Endothelial cell (in vitro differentiated cells): ENCODE measurements around the gene PINLYP. TPM values are rescaled to one million over a fixed set of nuclear protein-coding genes. Genes with fewer than 3 reads are reported as not detected.

Experiments
- DNase-seq: peaks from one replicate; pipeline ENCODE4 v3.0.0; 2021; ENCODE audit warnings: low spot score
- H3K27ac Mint-ChIP-seq: one replicate; pipeline ENCODE4 v1.8.0; 2021; ENCODE audit warnings: mixed read lengths, inconsistent platforms; ENCODE audit not compliant: unreplicated experiment
- H3K27me3 Mint-ChIP-seq: one replicate; pipeline ENCODE4 v1.8.0; 2021; ENCODE audit warnings: mild to moderate bottlenecking, moderate library complexity, mixed read lengths, inconsistent platforms; ENCODE audit not compliant: unreplicated experiment
- H3K36me3 Mint-ChIP-seq: one replicate; pipeline ENCODE4 v1.8.0; 2021; ENCODE audit warnings: mild to moderate bottlenecking, low read depth, mixed read lengths, inconsistent platforms; ENCODE audit not compliant: unreplicated experiment
- H3K4me1 Mint-ChIP-seq: one replicate; pipeline ENCODE4 v1.8.0; 2021; ENCODE audit warnings: mild to moderate bottlenecking, mixed read lengths, inconsistent platforms; ENCODE audit not compliant: unreplicated experiment
- H3K4me3 Mint-ChIP-seq: one replicate; pipeline ENCODE4 v1.8.0; 2021; ENCODE audit warnings: mild to moderate bottlenecking, mixed read lengths, inconsistent platforms; ENCODE audit not compliant: unreplicated experiment
- H3K9me3 Mint-ChIP-seq: one replicate; pipeline ENCODE4 v1.8.0; 2021; ENCODE audit warnings: mixed read lengths, inconsistent platforms; ENCODE audit not compliant: unreplicated experiment
- CTCF ChIP-seq: fragments of 200-600 bp; sonication (generic); IDR thresholded peaks from one replicate; pipeline ENCODE4 v1.5.0; 2021; ENCODE audit warnings: antibody characterized with exemption; ENCODE audit not compliant: unreplicated experiment
- total RNA-seq: library from RNA; stranded (reverse); fragmentation: NEBNext Ultra II Directional; extraction: Animal tissue kit (Norgen Biotek cat#: 25700); gene quantifications from one replicate; pipeline ENCODE4 v1.2.1, GENCODE V29; 2021; ENCODE audit not compliant: unreplicated experiment

The PINLYP gene
- total RNA-seq, 1 donor from 2014 or later, result 3.4 TPM

DNA sequence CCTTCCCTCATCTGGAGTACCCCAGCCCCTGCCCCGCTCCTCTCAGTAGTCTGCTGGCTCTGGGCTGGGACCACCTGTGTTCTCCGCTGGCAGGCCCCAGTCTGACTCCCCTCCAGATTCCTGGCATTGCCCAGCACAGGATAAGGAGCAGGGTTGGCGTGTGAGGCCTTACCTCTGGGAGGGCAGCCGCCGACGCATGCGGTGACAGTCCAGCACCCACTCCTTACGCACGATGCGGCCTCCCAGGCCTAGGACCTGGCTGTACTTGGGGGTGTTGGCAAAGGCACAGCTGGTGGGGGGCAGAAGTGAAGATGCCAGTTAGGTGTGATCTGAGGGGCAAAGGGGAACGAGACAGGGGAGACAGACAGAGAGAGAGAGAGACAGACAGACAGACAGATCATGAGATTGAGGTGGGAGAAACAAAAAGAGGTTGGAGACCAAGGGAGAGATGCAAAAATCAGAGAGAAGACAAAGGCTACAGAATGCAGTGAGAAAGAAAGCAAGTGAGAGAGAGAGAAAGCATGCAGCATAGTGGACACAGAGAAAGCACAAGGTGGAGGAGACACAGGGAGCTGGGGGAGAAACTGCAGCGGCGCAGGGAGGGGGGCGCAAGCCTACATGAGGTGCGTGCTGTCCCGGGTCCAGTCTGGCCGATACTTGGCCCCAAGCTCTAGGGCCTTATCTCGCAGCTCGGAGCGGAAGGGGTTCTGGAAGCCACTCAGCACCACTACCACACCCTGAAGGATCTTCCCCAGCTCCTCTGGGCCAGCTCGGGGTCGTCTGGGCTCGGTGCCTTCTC, 24.0 kb upstream of the PINLYP start:
- DNase-seq, result no peak

GRCh38 chr19:43552198-43552450, 23.5 kb upstream of the PINLYP start:
- no peak for TF ChIP-seq CTCF
- Mint-ChIP-seq H3K27ac (no peak overlapping the region), H3K27me3 (peaks cover 10% of the 10 kb centered on the region), H3K9me3 (no peaks in the 10 kb centered on the region), H3K4me1 (no peaks in the 10 kb centered on the region), H3K36me3 (peaks cover 46% of the 10 kb centered on the region), H3K4me3 (no peak overlapping the region)
- no peak for DNase-seq

More for the DNA sequence above, 24.0 kb upstream of the PINLYP start:
- Mint-ChIP-seq H3K27ac (no peak overlapping the region), H3K4me1 (no peaks in the 10 kb centered on the region), H3K27me3 (peaks cover 11% of the 10 kb centered on the region), H3K4me3 (peak overlapping the region; percentile 43), H3K9me3 (no peaks in the 10 kb centered on the region), H3K36me3 (peaks cover 46% of the 10 kb centered on the region)
- no peak for TF ChIP-seq CTCF

GRCh38 chr19:43552616-43553015, 23.0 kb upstream of the PINLYP start:
- Mint-ChIP-seq H3K4me3 (no peak overlapping the region), H3K36me3 (peaks cover 46% of the 10 kb centered on the region), H3K4me1 (no peaks in the 10 kb centered on the region), H3K9me3 (no peaks in the 10 kb centered on the region), H3K27ac (no peak overlapping the region), H3K27me3 (peaks cover 9% of the 10 kb centered on the region)
- no peak for TF ChIP-seq CTCF
- DNase-seq, result no peak

DNA sequence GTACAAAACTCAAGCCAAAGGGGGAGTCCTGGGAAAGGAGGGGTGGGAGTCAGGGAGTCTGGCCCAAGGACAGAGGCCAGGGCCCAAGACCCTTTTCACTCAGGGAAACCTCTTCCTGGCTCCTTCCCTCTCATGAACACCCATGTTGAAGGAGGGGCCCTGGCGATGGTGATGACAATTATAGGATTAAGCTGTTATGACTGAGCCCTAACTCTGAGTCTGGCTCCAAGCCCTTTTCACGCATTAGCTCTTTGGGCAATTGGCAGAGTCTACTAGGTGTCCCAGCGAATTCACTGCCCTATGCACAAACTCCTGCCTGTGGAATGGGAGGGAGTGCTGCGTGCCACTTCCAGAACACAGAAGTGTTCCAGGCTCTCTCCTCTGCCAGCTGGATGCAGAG, 21.9 kb upstream of the PINLYP start:
- no peak for DNase-seq
- Mint-ChIP-seq H3K4me1 (no peaks in the 10 kb centered on the region), H3K4me3 (no peak overlapping the region), H3K27ac (no peak overlapping the region), H3K36me3 (peaks cover 42% of the 10 kb centered on the region), H3K9me3 (no peaks in the 10 kb centered on the region), H3K27me3 (peaks cover 9% of the 10 kb centered on the region)
- no peak for TF ChIP-seq CTCF

DNA sequence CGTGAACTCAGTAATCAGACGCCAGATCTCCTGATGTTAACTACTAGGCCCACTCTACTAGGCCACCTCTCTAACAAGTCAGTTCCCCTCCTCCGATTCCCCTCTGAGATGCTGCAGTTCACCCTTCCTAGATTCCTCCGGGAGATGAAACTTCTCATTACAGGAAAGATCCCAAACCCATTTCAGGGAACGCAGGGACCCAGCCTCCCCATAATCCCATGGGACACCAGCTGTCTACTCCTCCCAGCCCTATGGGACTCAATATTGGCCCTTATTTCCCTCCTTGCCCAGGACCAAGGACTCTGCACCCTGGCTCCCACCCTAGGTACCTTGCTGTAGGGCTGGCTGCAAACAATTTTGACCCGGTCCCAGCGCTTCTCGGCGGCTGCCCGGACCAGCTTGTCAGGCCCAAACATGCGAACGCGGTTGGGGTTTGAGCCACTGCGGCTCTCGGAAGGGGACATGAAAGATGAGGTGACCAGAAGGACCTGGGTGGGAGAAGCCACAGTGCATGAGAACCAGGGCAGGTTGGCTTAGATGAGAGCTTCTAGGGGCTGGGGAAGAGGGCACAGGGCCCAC, 21.2 kb upstream of the PINLYP start:
- DNase-seq, result no peak
- TF ChIP-seq CTCF, result no peak
- H3K4me3 Mint-ChIP-seq, result peak overlapping the region; percentile 71
- H3K27me3 Mint-ChIP-seq, result peaks cover 9% of the 10 kb centered on the region
- H3K27ac Mint-ChIP-seq, result peak overlapping the region; percentile 36
- no peaks in the 10 kb centered on the region for H3K4me1 Mint-ChIP-seq
- peaks cover 40% of the 10 kb centered on the region for H3K36me3 Mint-ChIP-seq
- no peaks in the 10 kb centered on the region for H3K9me3 Mint-ChIP-seq
